Lung (tissue), 16 donors: ENCODE data around the gene OR14A2. TPM values are rescaled to one million over a fixed set of nuclear protein-coding genes. Genes with fewer than 3 reads are reported as not detected.
"Not testable (repeated sequence)": the region's sequence is repeated elsewhere in the genome, so short reads cannot be mapped to it uniquely, and the experiment has no call there.

Source experiments
- ATAC-seq: fragments of 200-7000 bp; cut with Tn5 transposase; one replicate; pipeline ENCODE4 v1.9.1; 2020; ENCODE audit warnings: moderate number of reproducible peaks; ENCODE audit not compliant: insufficient read depth, low FRiP score
- DNase-seq, 3 donors: peaks; one replicate each; pipeline ENCODE4 v3.0.0-alpha.2; 2013 to 2017
- H3K27ac ChIP-seq, 2 donors: one replicate each; pipeline ENCODE4 v1.5.1; 2013; ENCODE audit warnings: mild to moderate bottlenecking in 2 of 2, moderate library complexity in 2 of 2, control low read depth in 1 of 2, inconsistent platforms in 1 of 2, low read depth in 1 of 2, low read length in 1 of 2
- H3K27me3 ChIP-seq, 3 donors: one replicate each; pipeline ENCODE4 v1.5.1; 2013; ENCODE audit warnings: low read length in 2 of 3; ENCODE audit not compliant: control insufficient read depth in 3 of 3, insufficient read depth in 3 of 3
- H3K36me3 ChIP-seq, 4 donors: one replicate each; pipeline ENCODE4 v1.5.1; 2013; ENCODE audit warnings: low read length in 4 of 4, mild to moderate bottlenecking in 1 of 4, moderate library complexity in 1 of 4; ENCODE audit not compliant: control insufficient read depth in 4 of 4, insufficient read depth in 4 of 4
- H3K4me1 ChIP-seq, 5 donors: one replicate each; pipeline ENCODE4 v1.5.1; 2013; ENCODE audit warnings: low read length in 5 of 5, mild to moderate bottlenecking in 2 of 5, moderate library complexity in 1 of 5; ENCODE audit not compliant: control insufficient read depth in 5 of 5, insufficient read depth in 5 of 5
- H3K4me3 ChIP-seq: one replicate; pipeline ENCODE4 v1.5.1; 2013; ENCODE audit warnings: mild to moderate bottlenecking, control low read depth, moderate library complexity
- H3K9ac ChIP-seq, 2 donors: one replicate each; pipeline ENCODE4 v1.5.1; 2013; ENCODE audit warnings: low read length in 2 of 2, control low read depth in 1 of 2; ENCODE audit not compliant: insufficient read depth in 1 of 2
- H3K9me3 ChIP-seq, 4 donors: one replicate each; pipeline ENCODE4 v1.5.1; 2013; ENCODE audit warnings: low read length in 3 of 4, mild to moderate bottlenecking in 1 of 4, moderate library complexity in 1 of 4; ENCODE audit not compliant: control insufficient read depth in 4 of 4, insufficient read depth in 3 of 4
- CTCF ChIP-seq: IDR thresholded peaks from 2 replicates; pipeline ENCODE4 v1.5.1; 2012; ENCODE audit warnings: mild to moderate bottlenecking; ENCODE audit errors: control extremely low read depth, extremely low read depth
- WGBS, 2 donors: extraction: QIAGEN DNeasy Blood & Tissue Kit; methylation state at CpG; one replicate each; pipeline ENCODE4 v1.1.7; 2013; 5-methylcytosine and 5-hydroxymethylcytosine counted together
- long read RNA-seq, 5 donors: transcript quantifications; one replicate each; lab custom pipeline, GENCODE V29; 2026
- polyA plus RNA-seq, 2 donors: library from polyadenylated mRNA; stranded (reverse); fragments of 200-250 nt; gene quantifications; one replicate each; pipeline ENCODE4 v1.2.1, GENCODE V29; 2013
- total RNA-seq, 2 donors: library from RNA; depleted of rRNA in 1 of 2; stranded (reverse); fragments of >200 nt in 1 of 2; gene quantifications; one replicate each; pipeline ENCODE4 v1.2.1, GENCODE V29; 2014 to 2021
- donor health status: control.
- donor health status: control.
- donor health status: Bipolar disorder and iron deficiency.
- donor health status: healthy.
- donor health status: DM: yes; HTN: yes; CAD: no.

OR14A2 gene
- total RNA-seq (not detected), polyA plus RNA-seq (not detected)
- long read RNA-seq, donor 1 = 0 reads
- long read RNA-seq, donor 2 = 0 reads
- long read RNA-seq, donor 3 = 0 reads
- long read RNA-seq, donor 4 = 0 reads
- long read RNA-seq, donor 5 = 0 reads

- H3K27ac ChIP-seq = no peak within 1 kb of the TSS
- no peaks in the 10 kb centered on the region for H3K36me3 ChIP-seq
- ATAC-seq (no peak), DNase-seq (no peak)
- H3K4me1 ChIP-seq = no peaks in the 10 kb centered on the region
- no peaks in the 10 kb centered on the region for H3K27me3 ChIP-seq
- no peak within 1 kb of the TSS for H3K9ac ChIP-seq
- peaks cover 0 to 12% (median 1%) of the 10 kb centered on the region in 4 donors for H3K9me3 ChIP-seq
- H3K4me3 ChIP-seq = no peak within 1 kb of the TSS
- TF ChIP-seq CTCF = no peak
- 95 to 97% methylated on average over 2 of the region's 2 CpGs for WGBS, 2 donors
Measured at GRCh38 chr1:247748041-247748440, at the start of gene OR14A2. Gene OR14A2 (minus strand): TSS chr1:247748141.

DNA sequence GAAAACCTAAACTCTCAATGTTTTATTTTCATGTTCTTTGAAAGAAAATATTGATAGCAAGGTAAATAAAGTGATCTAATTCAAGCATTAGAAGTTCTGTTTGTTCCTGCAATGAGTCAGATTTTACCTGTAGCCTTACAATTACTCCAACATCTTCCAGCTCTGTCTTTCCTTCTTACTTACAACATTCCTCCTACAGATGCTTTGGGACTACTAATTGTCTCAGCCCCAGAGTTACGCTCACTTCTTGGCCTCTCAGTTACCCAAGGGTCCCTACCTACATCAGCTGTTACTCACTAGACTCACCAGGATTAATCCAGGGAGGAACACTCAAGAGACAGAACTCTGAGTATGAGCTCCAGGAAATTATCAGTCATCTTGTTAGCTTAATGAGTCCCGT is 49.6 kb upstream of the OR14A2 start:
- Histone ChIP-seq H3K9ac (no peak overlapping the region), H3K9me3 (peaks cover 0 to 6% (median 0%) of the 10 kb centered on the region in 4 donors), H3K27me3 (no peaks in the 10 kb centered on the region), H3K4me1 (no peaks in the 10 kb centered on the region), H3K27ac (no peak overlapping the region), H3K36me3 (no peaks in the 10 kb centered on the region), H3K4me3 (no peak overlapping the region)
- no peak for TF ChIP-seq CTCF
- 34 to 64% methylated on average over 2 of the region's 2 CpGs for WGBS, 2 donors
- DNase-seq (no peak), ATAC-seq (no peak)

- H3K4me1 ChIP-seq = no peaks in the 10 kb centered on the region
- no peak overlapping the region for H3K4me3 ChIP-seq
- no peaks in the 10 kb centered on the region for H3K36me3 ChIP-seq
- no peaks in the 10 kb centered on the region for H3K27me3 ChIP-seq
- H3K27ac ChIP-seq = no peak overlapping the region
- TF ChIP-seq CTCF = no peak
- DNase-seq (no peak), ATAC-seq (no peak)
- no peak overlapping the region for H3K9ac ChIP-seq
- H3K9me3 ChIP-seq = peaks cover 0 to 2% (median 0%) of the 10 kb centered on the region in 4 donors
Measured at GRCh38 chr1:247769603-247770002, 21.7 kb upstream of the OR14A2 start.

DNA sequence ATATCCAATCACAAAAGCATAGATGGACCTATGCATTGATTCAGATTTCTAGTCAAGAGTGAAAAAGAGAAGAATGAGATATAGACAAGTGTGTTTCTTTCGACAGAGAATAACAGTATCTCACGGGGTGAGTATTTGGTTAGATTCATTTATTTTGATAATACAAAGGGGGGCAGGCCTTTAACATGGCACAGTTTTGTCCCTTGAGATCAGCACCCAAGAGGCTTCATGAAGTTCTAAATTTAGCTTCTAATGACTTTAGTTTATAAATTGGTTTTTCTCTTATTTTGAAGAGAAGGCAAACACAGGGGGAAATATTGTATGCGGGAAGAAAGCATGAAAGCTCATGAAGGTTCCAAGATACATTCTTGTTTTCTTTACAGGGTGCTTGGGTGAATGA is 12.5 kb upstream of the OR14A2 start, which contains the start of gene OR1C1:
Gene OR1C1, minus strand, starts transcription at position 101 of the 400 bp plus-strand sequence. CDS start 2,150 bp downstream, outside the sequence.
- Histone ChIP-seq H3K9me3 (peaks cover 0 to 7% (median 2%) of the 10 kb centered on the region in 4 donors), H3K27ac (no peak within 1 kb of the TSS), H3K9ac (no peak within 1 kb of the TSS), H3K36me3 (no peaks in the 10 kb centered on the region), H3K4me3 (no peak within 1 kb of the TSS), H3K4me1 (no peaks in the 10 kb centered on the region), H3K27me3 (no peaks in the 10 kb centered on the region)
- 95 to 99% methylated on average over 3 of the region's 3 CpGs for WGBS, 2 donors
- no peak for ATAC-seq
- DNase-seq = no peak
- TF ChIP-seq CTCF = no peak

DNA sequence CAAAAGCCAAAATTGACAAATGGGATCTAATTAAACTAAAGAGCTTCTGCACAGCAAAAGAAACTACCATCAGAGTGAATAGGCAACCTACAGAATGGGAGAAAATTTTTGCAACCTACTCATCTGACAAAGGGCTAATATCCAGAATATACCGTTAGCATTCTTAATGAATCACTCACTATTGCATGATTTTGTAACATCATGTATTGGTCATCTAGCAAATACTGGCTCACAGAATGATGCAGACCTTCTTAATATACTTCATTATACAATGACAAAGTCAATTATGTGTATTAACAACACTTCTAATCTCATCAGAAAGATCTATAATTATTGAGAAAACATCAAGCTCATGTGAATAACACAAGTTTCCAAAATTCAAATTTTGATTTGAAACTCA is 6.4 kb upstream of the OR14A2 start:
- not testable (repeated sequence) for H3K27me3 ChIP-seq, DNase-seq, ATAC-seq, H3K4me3 ChIP-seq, H3K4me1 ChIP-seq, H3K9ac ChIP-seq, H3K27ac ChIP-seq, H3K36me3 ChIP-seq
- WGBS, 2 donors = 89 to 100% methylated on average over 1 of the region's 1 CpG
- peaks cover 0 to 18% (median 2%) of the 10 kb centered on the region in 4 donors for H3K9me3 ChIP-seq
